Progenitor cell of endocrine pancreas (in vitro differentiated cells): ENCODE data around the gene SUSD4. TPM values are rescaled to one million over a fixed set of nuclear protein-coding genes. Genes with fewer than 3 reads are reported as not detected.
A peak's percentile ranks its signal among the peaks of the same experiment; 100 is the strongest.

Experiments used
- DNase-seq: peaks from one replicate; pipeline ENCODE4 v3.0.0; 2021; ENCODE audit warnings: low spot score; ENCODE audit not compliant: unreplicated experiment
- H3K27ac Mint-ChIP-seq: 2 replicates; pipeline ENCODE4 v1.8.0; 2021; ENCODE audit warnings: mild to moderate bottlenecking, moderate library complexity, mixed read lengths
- H3K27me3 Mint-ChIP-seq: 2 replicates; pipeline ENCODE4 v1.8.0; 2021; ENCODE audit warnings: mixed read lengths
- H3K36me3 Mint-ChIP-seq: 2 replicates; pipeline ENCODE4 v1.8.0; 2022; ENCODE audit warnings: mixed read lengths; ENCODE audit not compliant: insufficient read depth
- H3K4me1 Mint-ChIP-seq: 2 replicates; pipeline ENCODE4 v1.8.0; 2021; ENCODE audit warnings: low read depth, mixed read lengths
- H3K4me3 Mint-ChIP-seq: 2 replicates; pipeline ENCODE4 v1.8.0; 2021; ENCODE audit warnings: low read depth, mild to moderate bottlenecking, moderate library complexity, mixed read lengths
- H3K9me3 Mint-ChIP-seq: 2 replicates; pipeline ENCODE4 v1.8.0; 2021; ENCODE audit warnings: low read depth, mixed read lengths
- CTCF ChIP-seq: fragments of 200-600 bp; sonication (generic); IDR thresholded peaks from one replicate; pipeline ENCODE4 v1.5.0; 2021; ENCODE audit warnings: antibody characterized with exemption, mild to moderate bottlenecking; ENCODE audit not compliant: unreplicated experiment
- long read RNA-seq: library from polyadenylated mRNA; unstranded; transcript quantifications from one replicate; pipeline ENCODE4 v2.0.0, GENCODE V29; 2020
- total RNA-seq: library from RNA; stranded (reverse); gene quantifications from 2 replicates; pipeline ENCODE4 v1.2.1, GENCODE V29; 2021

The SUSD4 gene
- total RNA-seq: 4.7 and 6.0 TPM in 2 replicates
- long read RNA-seq, transcript SUSD4-204 (9 exons, 3,025 nt): major isoform, 5 of 13 reads
- long read RNA-seq, partial matches to known transcripts: 1 of 13 reads
- long read RNA-seq, other reads (novel, unspliced or antisense): 4 of 13 reads

- peaks cover 53% of the 10 kb centered on the region for H3K27me3 Mint-ChIP-seq
- DNase-seq: peak; percentile 59
- TF ChIP-seq CTCF: no peak
These were observed at the start of gene SUSD4 for GRCh38 chr1:223363856-223364684. Gene SUSD4 (minus strand): TSS chr1:223364176. CDS start chr1:223363425, 751 bp downstream.

GRCh38 chr1:223413216-223413615 is 49.2 kb upstream of the SUSD4 start:
- no peaks in the 10 kb centered on the region for H3K27me3 Mint-ChIP-seq
- H3K36me3 Mint-ChIP-seq: no peaks in the 10 kb centered on the region
- peaks cover 4% of the 10 kb centered on the region for H3K9me3 Mint-ChIP-seq
- no peak for DNase-seq
- H3K27ac Mint-ChIP-seq: no peak overlapping the region
- H3K4me1 Mint-ChIP-seq: peaks cover 10% of the 10 kb centered on the region
- H3K4me3 Mint-ChIP-seq: no peak overlapping the region
- TF ChIP-seq CTCF: no peak

More at GRCh38 chr1:223363856-223364684, at the start of gene SUSD4:
- Mint-ChIP-seq H3K27ac (no peak within 1 kb of the TSS), H3K9me3 (no peaks in the 10 kb centered on the region), H3K36me3 (no peaks in the 10 kb centered on the region), H3K4me1 (peaks cover 14% of the 10 kb centered on the region), H3K4me3 (peak within 1 kb of the TSS; percentile 87)

- H3K9me3 Mint-ChIP-seq: peaks cover 4% of the 10 kb centered on the region
- no peaks in the 10 kb centered on the region for H3K36me3 Mint-ChIP-seq
- no peak for DNase-seq
- H3K27ac Mint-ChIP-seq: no peak overlapping the region
- no peaks in the 10 kb centered on the region for H3K27me3 Mint-ChIP-seq
- H3K4me3 Mint-ChIP-seq: no peak overlapping the region
- no peaks in the 10 kb centered on the region for H3K4me1 Mint-ChIP-seq
- TF ChIP-seq CTCF: no peak
These were observed 47.7 kb upstream of the SUSD4 start for GRCh38 chr1:223411710-223412109.

GRCh38 chr1:223411309-223411708 is 47.3 kb upstream of the SUSD4 start:
- Mint-ChIP-seq H3K9me3 (peaks cover 8% of the 10 kb centered on the region), H3K36me3 (no peaks in the 10 kb centered on the region), H3K27ac (no peak overlapping the region), H3K4me3 (no peak overlapping the region), H3K4me1 (no peaks in the 10 kb centered on the region), H3K27me3 (no peaks in the 10 kb centered on the region)
- no peak for TF ChIP-seq CTCF
- DNase-seq: no peak

- peaks cover 21% of the 10 kb centered on the region for H3K9me3 Mint-ChIP-seq
- DNase-seq: no peak
- no peak for TF ChIP-seq CTCF
- H3K27me3 Mint-ChIP-seq: no peaks in the 10 kb centered on the region
- H3K4me1 Mint-ChIP-seq: no peaks in the 10 kb centered on the region
- H3K4me3 Mint-ChIP-seq: no peak overlapping the region
- no peaks in the 10 kb centered on the region for H3K36me3 Mint-ChIP-seq
- H3K27ac Mint-ChIP-seq: no peak overlapping the region
These were observed 46.1 kb upstream of the SUSD4 start for GRCh38 chr1:223410036-223410435.
